ENCODE measurements around the gene PRR16. TPM values are rescaled to one million over a fixed set of nuclear protein-coding genes. Genes with fewer than 3 reads are reported as not detected.

PRR16 gene
- polyA plus RNA-seq, 1 donor: 1.7 TPM

- DNase-seq: no peak
Observed at GRCh38 chr5:120516805-120517204, 52.7 kb downstream of the PRR16 start.

GRCh38 chr5:120517607-120518252 is 53.6 kb downstream of the PRR16 start:
- no peak for DNase-seq

- no peak for DNase-seq
Observed at GRCh38 chr5:120518581-120518980, 54.5 kb downstream of the PRR16 start.

GRCh38 chr5:120527251-120527650 is 63.2 kb downstream of the PRR16 start:
- no peak for DNase-seq

- no peak for DNase-seq
Observed at GRCh38 chr5:120528609-120529008, 64.5 kb downstream of the PRR16 start.

GRCh38 chr5:120529386-120529785 is 65.3 kb downstream of the PRR16 start:
- no peak for DNase-seq

GRCh38 chr5:120531215-120531614 is 67.1 kb downstream of the PRR16 start:
- no peak for DNase-seq

GRCh38 chr5:120532835-120533234 is 68.7 kb downstream of the PRR16 start:
- no peak for DNase-seq

GRCh38 chr5:120533581-120533980 is 69.5 kb downstream of the PRR16 start:
- no peak for DNase-seq

GRCh38 chr5:120535900-120536299 is 71.8 kb downstream of the PRR16 start:
- no peak for DNase-seq

GRCh38 chr5:120538149-120538548 is 74.0 kb downstream of the PRR16 start:
- no peak for DNase-seq

- no peak for DNase-seq
Observed at GRCh38 chr5:120538644-120539043, 74.5 kb downstream of the PRR16 start.

- DNase-seq: no peak
Observed at GRCh38 chr5:120539471-120539870, 75.4 kb downstream of the PRR16 start.

- no peak for DNase-seq
Observed at GRCh38 chr5:120540097-120540496, 76.0 kb downstream of the PRR16 start.

- no peak for DNase-seq
Observed at GRCh38 chr5:120544043-120544442, 79.9 kb downstream of the PRR16 start.

GRCh38 chr5:120545007-120545406 is 80.9 kb downstream of the PRR16 start:
- no peak for DNase-seq

- DNase-seq: no peak
Observed at GRCh38 chr5:120545951-120546350, 81.9 kb downstream of the PRR16 start.

- no peak for DNase-seq
Observed at GRCh38 chr5:120546922-120547321, 82.8 kb downstream of the PRR16 start.

- DNase-seq: no peak
Observed at GRCh38 chr5:120550358-120550757, 86.3 kb downstream of the PRR16 start.

- no peak for DNase-seq
Observed at GRCh38 chr5:120552638-120553037, 88.5 kb downstream of the PRR16 start.

GRCh38 chr5:120555345-120555744 is 91.2 kb downstream of the PRR16 start:
- no peak for DNase-seq

- no peak for DNase-seq
Observed at GRCh38 chr5:120564013-120564412, 99.9 kb downstream of the PRR16 start.

GRCh38 chr5:120567066-120567465 is 103.0 kb downstream of the PRR16 start:
- no peak for DNase-seq

- DNase-seq: no peak
Observed at GRCh38 chr5:120567921-120568320, 103.8 kb downstream of the PRR16 start.

- no peak for DNase-seq
Observed at GRCh38 chr5:120568711-120569110, 104.6 kb downstream of the PRR16 start.
